Measurements from ENCODE around the gene UQCC2.

DNA sequence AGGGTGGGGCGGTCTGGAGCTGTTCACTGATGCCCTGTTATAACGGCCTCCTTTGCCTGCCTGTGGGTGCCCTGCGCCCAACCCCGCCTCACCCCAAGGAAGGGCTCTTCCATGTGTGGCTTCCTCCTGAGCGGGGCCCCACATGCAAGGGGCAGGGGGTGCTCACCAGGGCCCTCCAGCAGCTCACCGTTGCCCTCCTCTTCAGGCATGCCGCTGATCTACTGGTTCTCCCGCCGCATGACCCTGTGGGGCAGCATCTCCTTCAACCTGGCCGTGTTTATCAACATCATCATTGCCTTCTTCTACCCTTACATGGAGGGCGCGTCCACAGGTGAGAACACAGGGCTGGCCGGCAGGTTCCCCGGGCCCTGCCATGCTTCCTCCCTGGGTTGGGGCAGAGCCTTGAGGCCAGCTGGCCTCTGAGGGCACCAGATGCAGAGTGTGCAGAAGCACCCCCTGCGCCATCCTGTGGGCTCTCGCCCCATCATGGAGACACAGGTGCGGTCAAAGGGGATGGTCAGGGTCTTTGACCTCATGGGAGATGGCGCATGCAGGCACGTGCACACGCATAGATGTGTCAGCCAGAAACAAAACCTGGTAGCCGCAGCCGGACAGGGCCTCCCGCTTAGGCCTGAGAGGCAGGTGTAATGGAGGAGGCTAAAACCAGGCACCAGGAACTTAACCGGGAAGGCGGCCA lies 22.9 kb downstream of the UQCC2 start:
- TF ChIP-seq, protein P1, sequence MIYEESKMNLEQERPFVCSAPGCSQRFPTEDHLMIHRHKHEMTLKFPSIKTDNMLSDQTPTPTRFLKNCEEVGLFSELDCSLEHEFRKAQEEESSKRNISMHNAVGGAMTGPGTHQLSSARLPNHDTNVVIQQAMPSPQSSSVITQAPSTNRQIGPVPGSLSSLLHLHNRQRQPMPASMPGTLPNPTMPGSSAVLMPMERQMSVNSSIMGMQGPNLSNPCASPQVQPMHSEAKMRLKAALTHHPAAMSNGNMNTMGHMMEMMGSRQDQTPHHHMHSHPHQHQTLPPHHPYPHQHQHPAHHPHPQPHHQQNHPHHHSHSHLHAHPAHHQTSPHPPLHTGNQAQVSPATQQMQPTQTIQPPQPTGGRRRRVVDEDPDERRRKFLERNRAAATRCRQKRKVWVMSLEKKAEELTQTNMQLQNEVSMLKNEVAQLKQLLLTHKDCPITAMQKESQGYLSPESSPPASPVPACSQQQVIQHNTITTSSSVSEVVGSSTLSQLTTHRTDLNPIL (CRISPR knock-in tag; IDR thresholded peaks at IDR 0.05; ENCODE audit: low read depth), result no peak
- TF ChIP-seq ZNF70 (CRISPR knock-in tag; IDR thresholded peaks at IDR 0.05) (no peak), ZC3H10 (CRISPR knock-in tag; IDR thresholded peaks at IDR 0.05) (no peak), ZFP30 (CRISPR knock-in tag; IDR thresholded peaks at IDR 0.05) (no peak), SNAI2 (CRISPR knock-in tag; IDR thresholded peaks at IDR 0.05) (no peak), ZNF8 (CRISPR knock-in tag; IDR thresholded peaks at IDR 0.05) (no peak), RARB (CRISPR knock-in tag; IDR thresholded peaks at IDR 0.05) (no peak), ZFP3 (CRISPR knock-in tag; IDR thresholded peaks at IDR 0.05) (no peak), TCF4 (CRISPR knock-in tag; IDR thresholded peaks at IDR 0.05; ENCODE audit: borderline replicate concordance) (no peak)
- TF ChIP-seq, protein P2, sequence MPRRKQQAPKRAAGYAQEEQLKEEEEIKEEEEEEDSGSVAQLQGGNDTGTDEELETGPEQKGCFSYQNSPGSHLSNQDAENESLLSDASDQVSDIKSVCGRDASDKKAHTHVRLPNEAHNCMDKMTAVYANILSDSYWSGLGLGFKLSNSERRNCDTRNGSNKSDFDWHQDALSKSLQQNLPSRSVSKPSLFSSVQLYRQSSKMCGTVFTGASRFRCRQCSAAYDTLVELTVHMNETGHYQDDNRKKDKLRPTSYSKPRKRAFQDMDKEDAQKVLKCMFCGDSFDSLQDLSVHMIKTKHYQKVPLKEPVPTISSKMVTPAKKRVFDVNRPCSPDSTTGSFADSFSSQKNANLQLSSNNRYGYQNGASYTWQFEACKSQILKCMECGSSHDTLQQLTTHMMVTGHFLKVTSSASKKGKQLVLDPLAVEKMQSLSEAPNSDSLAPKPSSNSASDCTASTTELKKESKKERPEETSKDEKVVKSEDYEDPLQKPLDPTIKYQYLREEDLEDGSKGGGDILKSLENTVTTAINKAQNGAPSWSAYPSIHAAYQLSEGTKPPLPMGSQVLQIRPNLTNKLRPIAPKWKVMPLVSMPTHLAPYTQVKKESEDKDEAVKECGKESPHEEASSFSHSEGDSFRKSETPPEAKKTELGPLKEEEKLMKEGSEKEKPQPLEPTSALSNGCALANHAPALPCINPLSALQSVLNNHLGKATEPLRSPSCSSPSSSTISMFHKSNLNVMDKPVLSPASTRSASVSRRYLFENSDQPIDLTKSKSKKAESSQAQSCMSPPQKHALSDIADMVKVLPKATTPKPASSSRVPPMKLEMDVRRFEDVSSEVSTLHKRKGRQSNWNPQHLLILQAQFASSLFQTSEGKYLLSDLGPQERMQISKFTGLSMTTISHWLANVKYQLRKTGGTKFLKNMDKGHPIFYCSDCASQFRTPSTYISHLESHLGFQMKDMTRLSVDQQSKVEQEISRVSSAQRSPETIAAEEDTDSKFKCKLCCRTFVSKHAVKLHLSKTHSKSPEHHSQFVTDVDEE (CRISPR knock-in tag; IDR thresholded peaks at IDR 0.05), result no peak
- TF ChIP-seq, protein P3, sequence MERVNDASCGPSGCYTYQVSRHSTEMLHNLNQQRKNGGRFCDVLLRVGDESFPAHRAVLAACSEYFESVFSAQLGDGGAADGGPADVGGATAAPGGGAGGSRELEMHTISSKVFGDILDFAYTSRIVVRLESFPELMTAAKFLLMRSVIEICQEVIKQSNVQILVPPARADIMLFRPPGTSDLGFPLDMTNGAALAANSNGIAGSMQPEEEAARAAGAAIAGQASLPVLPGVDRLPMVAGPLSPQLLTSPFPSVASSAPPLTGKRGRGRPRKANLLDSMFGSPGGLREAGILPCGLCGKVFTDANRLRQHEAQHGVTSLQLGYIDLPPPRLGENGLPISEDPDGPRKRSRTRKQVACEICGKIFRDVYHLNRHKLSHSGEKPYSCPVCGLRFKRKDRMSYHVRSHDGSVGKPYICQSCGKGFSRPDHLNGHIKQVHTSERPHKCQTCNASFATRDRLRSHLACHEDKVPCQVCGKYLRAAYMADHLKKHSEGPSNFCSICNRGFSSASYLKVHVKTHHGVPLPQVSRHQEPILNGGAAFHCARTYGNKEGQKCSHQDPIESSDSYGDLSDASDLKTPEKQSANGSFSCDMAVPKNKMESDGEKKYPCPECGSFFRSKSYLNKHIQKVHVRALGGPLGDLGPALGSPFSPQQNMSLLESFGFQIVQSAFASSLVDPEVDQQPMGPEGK (CRISPR knock-in tag; IDR thresholded peaks at IDR 0.05; ENCODE audit: borderline replicate concordance), result no peak
